Measurements from ENCODE around the gene VAMP1.
A peak's percentile ranks its signal among the peaks of the same experiment; 100 is the strongest.

Gene VAMP1

DNA sequence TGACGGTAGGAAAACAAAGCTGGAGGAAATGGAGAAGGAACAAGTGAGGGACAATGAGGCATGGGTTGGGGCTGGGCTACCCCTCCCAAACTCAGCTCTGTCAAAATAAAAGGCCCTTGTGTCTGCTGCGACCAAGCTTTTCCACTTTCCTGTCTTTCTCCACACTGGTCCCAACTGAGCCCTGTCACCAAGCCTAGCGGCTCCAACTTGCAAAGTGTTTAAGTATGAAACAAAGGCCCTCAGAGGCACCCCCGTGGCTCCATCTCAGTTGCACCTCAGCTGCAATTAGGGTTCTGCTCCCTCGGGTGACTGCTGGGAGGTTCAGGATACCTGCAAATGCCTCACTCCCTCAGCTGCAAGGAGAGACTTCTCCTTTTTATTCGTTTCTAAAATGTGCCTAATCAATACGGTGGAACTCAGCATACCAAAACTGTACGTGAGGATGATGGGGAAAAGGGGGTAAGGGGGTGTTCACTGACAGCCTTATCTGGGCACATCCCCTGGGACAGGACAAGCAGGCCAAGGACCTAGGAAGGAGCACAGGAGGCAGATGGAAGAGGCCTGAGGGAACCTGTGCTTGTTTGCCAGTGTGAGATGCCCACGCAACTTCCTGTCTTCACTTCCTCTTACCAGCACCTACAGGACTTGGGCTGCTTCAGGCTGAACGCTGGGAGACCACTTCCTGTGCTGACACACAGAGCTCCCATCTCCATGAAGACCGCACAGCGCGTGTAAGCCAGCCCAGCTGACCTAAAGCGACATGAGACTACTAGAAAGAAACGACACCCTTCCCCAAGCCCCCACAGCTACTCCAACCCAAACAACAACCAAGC, 8.9 kb downstream of the VAMP1 start:
- no peak for TF ChIP-seq CTCF (IDR thresholded peaks at IDR 0.05; ENCODE audit: low read depth, low read length)
- H3K4me3 ChIP-seq (replicated peaks in 1 of 2; ENCODE audit: low read depth in 2 of 2, low read length in 2 of 2), result no peak overlapping the region
- peak in 1 of 2 donors; percentile 7 for DNase-seq (ENCODE audit: low read depth in 2 of 2)

GRCh38 chr12:6460751-6461371, 9.6 kb downstream of the VAMP1 start:
- TF ChIP-seq CTCF (IDR thresholded peaks at IDR 0.05; ENCODE audit: low read depth, low read length), result no peak
- no peak overlapping the region for H3K4me3 ChIP-seq (replicated peaks in 1 of 2; ENCODE audit: low read depth in 2 of 2, low read length in 2 of 2)
- no peak for DNase-seq (ENCODE audit: low read depth in 2 of 2)

DNA sequence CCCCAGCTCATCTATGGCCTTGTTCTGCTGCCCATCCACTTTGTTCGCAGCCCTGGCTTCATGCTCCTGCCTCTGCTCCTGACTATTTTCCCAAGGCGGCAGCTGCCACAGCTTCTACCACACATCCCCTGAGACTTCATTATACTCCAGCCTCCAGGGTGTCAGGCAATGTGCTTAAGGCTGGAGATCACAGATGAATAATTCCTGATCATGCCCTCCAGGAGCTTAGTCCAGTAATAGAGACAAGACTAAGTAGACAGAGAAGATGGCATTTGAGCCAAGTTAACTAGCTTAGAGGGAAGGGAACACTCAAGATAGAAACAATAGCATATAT, 11.5 kb downstream of the VAMP1 start:
- no peak for DNase-seq (ENCODE audit: low read depth in 2 of 2)
- no peak overlapping the region for H3K4me3 ChIP-seq (replicated peaks in 1 of 2; ENCODE audit: low read depth in 2 of 2, low read length in 2 of 2)
- no peak for TF ChIP-seq CTCF (IDR thresholded peaks at IDR 0.05; ENCODE audit: low read depth, low read length)

DNA sequence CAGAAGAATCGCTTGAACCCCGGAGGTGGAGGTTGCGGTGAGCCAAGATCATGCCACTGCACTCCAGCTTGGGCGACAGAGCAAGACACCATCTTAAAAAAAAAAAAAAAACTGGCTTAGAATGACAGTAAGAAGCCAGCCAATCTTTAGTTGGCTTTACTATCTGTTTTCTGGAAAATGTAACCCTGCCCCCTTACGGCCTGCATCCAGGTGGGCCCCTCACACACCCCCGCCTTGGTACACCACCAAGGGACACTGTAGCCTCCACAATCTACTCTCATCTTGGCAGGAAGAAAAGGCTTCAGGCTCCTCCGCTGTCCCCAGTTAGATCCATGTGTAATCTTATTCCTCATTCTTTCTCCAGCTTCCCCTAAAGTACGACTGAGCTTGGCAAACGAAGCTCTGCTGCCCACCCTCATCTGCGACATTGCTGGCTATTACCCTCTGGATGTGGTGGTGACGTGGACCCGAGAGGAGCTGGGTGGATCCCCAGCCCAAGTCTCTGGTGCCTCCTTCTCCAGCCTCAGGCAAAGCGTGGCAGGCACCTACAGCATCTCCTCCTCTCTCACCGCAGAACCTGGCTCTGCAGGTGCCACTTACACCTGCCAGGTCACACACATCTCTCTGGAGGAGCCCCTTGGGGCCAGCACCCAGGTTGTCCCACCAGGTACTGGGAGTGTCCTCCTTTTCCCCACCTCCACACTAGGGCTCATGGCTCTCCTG, 12.0 kb downstream of the VAMP1 start:
- H3K4me3 ChIP-seq (replicated peaks in 1 of 2; ENCODE audit: low read depth in 2 of 2, low read length in 2 of 2), result no peak overlapping the region
- TF ChIP-seq CTCF (IDR thresholded peaks at IDR 0.05; ENCODE audit: low read depth, low read length), result no peak
- DNase-seq (ENCODE audit: low read depth in 2 of 2), result no peak

DNA sequence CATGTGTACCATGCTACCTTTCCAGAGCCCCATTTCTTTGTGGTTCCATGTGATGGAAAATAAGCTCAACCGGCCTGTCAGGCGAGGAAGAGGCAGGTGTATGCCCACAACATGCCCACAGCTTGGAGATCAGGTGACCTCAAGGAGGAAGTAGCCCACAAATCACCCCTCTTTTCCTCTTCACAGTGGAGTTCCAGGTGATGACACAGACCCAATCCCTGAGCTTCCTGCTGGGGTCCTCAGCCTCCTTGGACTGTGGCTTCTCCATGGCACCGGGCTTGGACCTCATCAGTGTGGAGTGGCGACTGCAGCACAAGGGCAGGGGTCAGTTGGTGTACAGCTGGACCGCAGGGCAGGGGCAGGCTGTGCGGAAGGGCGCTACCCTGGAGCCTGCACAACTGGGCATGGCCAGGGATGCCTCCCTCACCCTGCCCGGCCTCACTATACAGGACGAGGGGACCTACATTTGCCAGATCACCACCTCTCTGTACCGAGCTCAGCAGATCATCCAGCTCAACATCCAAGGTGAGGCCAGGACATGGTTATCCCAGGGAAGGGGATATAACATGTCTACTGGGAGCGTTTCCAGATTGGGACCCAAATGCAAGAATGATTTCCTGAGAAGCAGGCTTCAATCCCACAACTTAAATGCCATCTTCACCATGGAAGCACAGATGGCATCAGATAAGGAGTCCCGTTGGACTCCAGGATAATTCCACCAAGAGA, 13.1 kb downstream of the VAMP1 start:
- TF ChIP-seq CTCF (IDR thresholded peaks at IDR 0.05; ENCODE audit: low read depth, low read length), result no peak
- no peak for DNase-seq (ENCODE audit: low read depth in 2 of 2)
- no peak overlapping the region for H3K4me3 ChIP-seq (replicated peaks in 1 of 2; ENCODE audit: low read depth in 2 of 2, low read length in 2 of 2)

DNA sequence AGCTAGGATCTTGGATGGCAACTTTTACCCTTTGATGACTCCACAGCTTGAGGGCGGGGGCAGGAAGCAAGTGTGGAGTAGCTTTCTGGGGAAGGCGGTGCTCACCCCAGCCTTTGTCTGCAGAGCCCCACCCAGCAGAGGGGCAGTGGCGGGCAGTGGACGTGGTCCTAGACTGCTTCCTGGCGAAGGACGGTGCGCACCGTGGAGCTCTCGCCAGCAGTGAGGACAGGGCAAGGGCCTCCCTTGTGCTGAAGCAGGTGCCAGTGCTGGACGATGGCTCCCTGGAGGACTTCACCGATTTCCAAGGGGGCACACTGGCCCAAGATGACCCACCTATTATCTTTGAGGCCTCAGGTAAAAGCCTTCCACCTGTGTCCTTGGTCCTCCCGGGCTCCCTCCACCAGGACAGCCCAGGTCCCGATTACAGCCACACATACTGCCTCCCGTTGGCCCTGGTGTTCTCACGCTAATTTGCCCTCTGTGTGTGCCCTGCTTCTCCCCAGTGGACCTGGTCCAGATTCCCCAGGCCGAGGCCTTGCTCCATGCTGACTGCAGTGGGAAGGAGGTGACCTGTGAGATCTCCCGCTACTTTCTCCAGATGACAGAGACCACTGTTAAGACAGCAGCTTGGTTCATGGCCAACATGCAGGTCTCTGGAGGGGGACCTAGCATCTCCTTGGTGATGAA, 17.4 kb downstream of the VAMP1 start:
- H3K4me3 ChIP-seq (replicated peaks in 1 of 2; ENCODE audit: low read depth in 2 of 2, low read length in 2 of 2), result peak overlapping the region; percentile 60 to 65
- no peak for TF ChIP-seq CTCF (IDR thresholded peaks at IDR 0.05; ENCODE audit: low read depth, low read length)
- DNase-seq (ENCODE audit: low read depth in 2 of 2), result no peak
